T follicular helper cell (primary cell): ENCODE data around the gene RER1.

Source experiments
- DNase-seq: peaks from one replicate; pipeline ENCODE4 v3.0.0-alpha.2; 2020; ENCODE audit warnings: low read depth

RER1 gene

GRCh38 chr1:2407166-2407990 lies 15.7 kb downstream of the RER1 start:
- no peak for DNase-seq

GRCh38 chr1:2407991-2408275 lies 16.3 kb downstream of the RER1 start:
- no peak for DNase-seq

- DNase-seq = no peak
Measured at GRCh38 chr1:2408456-2408855, 16.8 kb downstream of the RER1 start.

- DNase-seq = no peak
Measured at GRCh38 chr1:2408859-2409276, 17.2 kb downstream of the RER1 start.

GRCh38 chr1:2409745-2410144 lies 18.1 kb downstream of the RER1 start:
- DNase-seq = no peak

GRCh38 chr1:2411801-2412394 lies 20.3 kb downstream of the RER1 start:
- no peak for DNase-seq

- peak; percentile 96 for DNase-seq
Measured at GRCh38 chr1:2412395-2412772, 20.7 kb downstream of the RER1 start, which contains the start of gene PEX10. Gene PEX10 (minus strand): TSS chr1:2412564. CDS start chr1:2412502, 62 bp downstream.

GRCh38 chr1:2412773-2413494 lies 21.3 kb downstream of the RER1 start:
- no peak for DNase-seq

- DNase-seq = no peak
Measured at GRCh38 chr1:2413495-2414296, 22.1 kb downstream of the RER1 start.

GRCh38 chr1:2414297-2414958 lies 22.8 kb downstream of the RER1 start:
- DNase-seq = peak; percentile 69

- no peak for DNase-seq
Measured at GRCh38 chr1:2415337-2415736, 23.7 kb downstream of the RER1 start.

GRCh38 chr1:2415801-2416208 lies 24.2 kb downstream of the RER1 start:
- no peak for DNase-seq

GRCh38 chr1:2416403-2416802 lies 24.8 kb downstream of the RER1 start:
- no peak for DNase-seq

GRCh38 chr1:2417083-2417832 lies 25.6 kb downstream of the RER1 start:
- DNase-seq = no peak

- no peak for DNase-seq
Measured at GRCh38 chr1:2417833-2418225, 26.2 kb downstream of the RER1 start.

- no peak for DNase-seq
Measured at GRCh38 chr1:2418791-2419320, 27.2 kb downstream of the RER1 start.

GRCh38 chr1:2419416-2419815 lies 27.8 kb downstream of the RER1 start:
- DNase-seq = no peak

GRCh38 chr1:2422523-2422922 lies 30.9 kb downstream of the RER1 start:
- no peak for DNase-seq

- no peak for DNase-seq
Measured at GRCh38 chr1:2425892-2426291, 34.3 kb downstream of the RER1 start.

- DNase-seq = no peak
Measured at GRCh38 chr1:2426540-2426939, 34.9 kb downstream of the RER1 start.

GRCh38 chr1:2427051-2427450 lies 35.4 kb downstream of the RER1 start:
- DNase-seq = no peak
